ENCODE measurements around the gene FKBP7. TPM values are rescaled to one million over a fixed set of nuclear protein-coding genes. Genes with fewer than 3 reads are reported as not detected.
"Not testable (repeated sequence)": the region's sequence is repeated elsewhere in the genome, so short reads cannot be mapped to it uniquely, and the experiment has no call there.

FKBP7 gene
- polyA plus RNA-seq (2013, experiment 1 of 2; ENCODE audit: insufficient read length) = 65.0 TPM
- polyA plus RNA-seq (2013, experiment 2 of 2; ENCODE audit: insufficient read length) = 61.8 TPM

GRCh38 chr2:178478439-178479274 is at the start of gene FKBP7:
Gene FKBP7, minus strand, starts transcription at chr2:178478600. Its CDS starts 101 bp downstream, at chr2:178478499.
- peak; percentile 81 for DNase-seq

- DNase-seq = no peak
These were observed 49.2 kb upstream of the FKBP7 start for GRCh38 chr2:178527592-178527991.

GRCh38 chr2:178526256-178526655 is 47.9 kb upstream of the FKBP7 start:
- no peak for DNase-seq

DNA sequence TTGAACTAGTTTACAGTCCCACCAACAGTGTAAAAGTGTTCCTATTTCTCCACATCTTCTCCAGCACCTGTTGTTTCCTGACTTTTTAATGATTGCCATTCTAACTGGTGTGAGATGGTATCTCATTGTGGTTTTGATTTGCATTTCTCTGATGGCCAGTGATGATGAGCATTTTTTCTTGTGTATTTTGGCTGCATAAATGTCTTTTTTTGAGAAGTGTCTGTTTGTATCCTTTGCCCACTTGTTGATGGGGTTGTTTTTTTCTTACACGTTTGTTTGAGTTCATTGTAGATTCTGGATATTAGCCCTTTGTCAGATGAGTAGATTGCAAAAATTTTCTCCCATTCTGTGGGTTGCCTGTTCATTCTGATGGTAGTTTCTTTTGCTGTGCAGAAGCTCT is 47.1 kb upstream of the FKBP7 start:
- DNase-seq = not testable (repeated sequence)

DNA sequence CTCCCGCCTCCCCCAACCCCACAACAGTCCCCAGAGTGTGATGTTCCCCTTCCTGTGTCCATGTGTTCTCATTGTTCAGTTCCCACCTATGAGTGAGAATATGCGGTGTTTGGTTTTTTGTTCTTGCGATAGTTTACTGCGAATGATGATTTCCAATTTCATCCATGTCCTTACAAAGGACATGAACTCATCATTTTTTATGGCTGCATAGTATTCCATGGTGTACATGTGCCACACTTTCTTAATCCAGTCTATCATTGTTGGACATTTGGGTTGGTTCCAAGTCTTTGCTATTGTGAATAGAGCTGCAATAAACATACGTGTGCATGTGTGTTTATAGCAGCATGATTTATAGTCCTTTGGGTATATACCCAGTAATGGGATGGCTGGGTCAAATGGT is 46.6 kb upstream of the FKBP7 start:
- DNase-seq = not testable (repeated sequence)

DNA sequence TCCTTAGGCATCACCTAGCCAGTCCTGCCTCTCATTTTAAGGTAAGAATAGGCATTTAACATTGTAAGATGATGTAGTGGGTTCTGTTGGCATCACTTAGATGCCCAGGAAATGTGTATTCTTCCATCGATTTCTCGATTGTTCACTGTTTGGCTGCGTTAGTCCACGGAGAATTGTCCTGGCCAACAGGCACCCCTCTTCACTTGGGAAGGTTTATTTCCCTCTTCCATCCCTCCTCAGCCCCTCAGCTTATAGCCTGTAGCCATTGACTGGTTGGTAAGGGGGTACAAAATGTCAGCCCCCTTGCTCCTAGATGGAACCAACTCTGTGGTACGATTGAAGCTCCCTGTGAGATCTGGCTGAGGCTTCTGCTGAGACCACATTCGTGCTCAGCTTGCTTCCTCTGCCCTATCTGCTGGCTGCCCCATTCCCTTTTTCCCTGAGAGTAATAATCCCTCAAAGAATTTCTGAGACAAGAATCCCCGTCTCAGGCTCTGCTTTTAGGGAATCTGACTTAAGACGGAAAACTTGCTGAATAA is 45.3 kb upstream of the FKBP7 start:
- peak; percentile 4 for DNase-seq

DNA sequence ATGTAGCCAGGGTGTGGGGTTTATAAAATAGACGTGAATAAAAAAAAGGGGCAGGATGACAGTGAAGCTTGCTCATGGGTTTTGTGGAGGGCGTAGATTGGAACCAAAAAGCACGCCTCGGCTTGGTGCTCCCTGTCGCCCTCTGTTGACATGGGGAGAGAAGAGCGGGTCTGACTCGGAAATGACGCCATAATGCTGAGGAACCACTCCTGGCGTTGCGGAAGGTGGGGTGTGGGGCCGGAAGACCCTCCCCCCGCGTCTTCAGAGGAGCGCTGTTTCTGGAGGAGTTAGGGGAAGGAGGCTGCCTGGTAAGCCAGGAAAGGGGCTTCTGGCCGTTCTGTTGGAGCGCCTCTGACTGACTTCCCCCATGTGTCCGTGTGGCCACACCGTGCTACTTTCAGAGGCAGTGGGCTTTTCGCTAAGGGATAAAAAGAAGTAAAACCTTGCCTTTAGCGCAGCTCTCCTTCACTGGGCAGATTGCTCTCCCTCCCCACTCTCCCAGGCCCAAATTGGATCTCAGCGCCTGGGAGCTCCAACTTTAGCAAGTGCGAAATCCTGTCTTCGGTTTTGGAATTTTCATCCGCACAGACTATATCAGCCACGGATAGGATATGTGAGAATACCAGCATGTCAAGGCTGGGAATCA is 44.7 kb upstream of the FKBP7 start:
- peak; percentile 85 for DNase-seq

DNA sequence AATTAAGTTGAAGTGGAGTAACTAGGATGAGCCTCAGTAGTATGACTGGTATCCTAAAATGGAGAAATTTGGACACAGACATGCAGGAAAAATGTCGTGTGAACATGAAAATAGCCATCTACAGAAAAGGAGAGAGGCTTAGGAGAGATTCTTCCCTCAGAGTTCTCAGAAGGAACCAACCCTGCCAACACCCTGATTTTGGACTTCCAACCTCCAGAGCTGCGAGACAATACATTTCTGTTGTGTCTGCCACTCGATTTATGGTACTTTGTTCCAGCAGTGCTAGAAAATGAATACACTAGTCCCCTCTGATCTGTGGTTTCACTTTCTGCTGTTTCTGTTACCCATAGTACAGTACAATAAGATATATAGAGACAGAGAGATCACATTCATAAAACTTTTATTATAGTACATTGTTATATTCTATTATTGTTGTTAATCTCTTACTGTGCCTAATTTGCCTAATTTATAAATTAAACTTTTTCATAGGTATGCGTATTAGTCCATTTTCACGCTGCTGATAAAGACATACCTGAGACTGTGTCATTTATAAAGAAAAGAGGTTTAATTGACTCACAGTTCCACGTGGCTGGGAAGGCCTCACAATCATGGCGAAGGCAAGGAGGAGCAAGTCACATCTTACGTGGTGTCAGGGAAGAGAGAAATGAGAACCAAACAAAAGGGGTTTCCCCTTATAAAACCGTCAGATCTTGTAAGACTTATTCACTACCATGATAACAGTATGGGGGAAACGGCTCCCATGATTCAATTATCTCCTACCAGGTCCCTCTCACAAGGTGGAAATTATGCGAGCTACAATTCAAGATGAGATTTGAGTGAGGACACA is 43.1 kb upstream of the FKBP7 start:
- DNase-seq = no peak

DNA sequence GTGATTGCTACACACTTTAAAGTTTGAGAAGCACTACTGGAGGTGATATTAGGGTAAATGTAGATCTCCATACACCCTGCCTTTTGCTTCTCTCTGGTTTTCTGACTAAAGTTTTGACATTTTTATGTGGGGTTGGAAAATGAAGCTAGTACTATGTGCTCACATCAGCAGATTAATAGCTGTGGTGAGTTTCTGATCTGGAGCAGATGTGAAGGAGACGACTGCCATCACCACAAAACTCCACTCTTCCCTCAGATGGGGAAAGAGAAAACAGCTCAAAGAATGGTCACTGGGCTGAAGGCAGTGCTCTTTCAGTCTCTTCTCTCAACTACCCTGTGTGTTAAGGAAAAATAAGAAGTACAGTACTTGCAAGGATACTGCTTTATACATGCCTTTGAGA is 39.1 kb upstream of the FKBP7 start:
- DNase-seq = peak; percentile 56

- peak; percentile 63 for DNase-seq
These were observed 36.3 kb upstream of the FKBP7 start for GRCh38 chr2:178514664-178515063.

DNA sequence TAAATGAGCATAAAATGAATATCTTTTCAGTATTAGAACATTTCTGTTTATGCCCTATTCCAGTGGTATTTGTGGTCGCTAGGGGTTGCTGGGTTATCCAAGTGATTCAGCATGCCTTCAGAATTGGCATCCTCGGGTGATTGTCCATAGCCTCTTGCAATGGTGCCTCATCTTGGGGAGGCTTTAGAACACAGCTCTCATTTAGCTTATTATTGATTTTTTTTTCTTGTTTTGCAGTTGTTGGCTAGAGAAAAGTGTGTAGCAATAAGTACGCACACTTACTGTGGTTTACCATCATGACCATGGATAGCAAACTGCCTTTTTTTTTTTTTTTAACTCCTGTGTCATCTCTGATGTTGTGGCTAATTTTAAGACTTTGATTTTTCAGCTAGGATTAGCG is 35.5 kb upstream of the FKBP7 start:
- DNase-seq = peak; percentile 4

DNA sequence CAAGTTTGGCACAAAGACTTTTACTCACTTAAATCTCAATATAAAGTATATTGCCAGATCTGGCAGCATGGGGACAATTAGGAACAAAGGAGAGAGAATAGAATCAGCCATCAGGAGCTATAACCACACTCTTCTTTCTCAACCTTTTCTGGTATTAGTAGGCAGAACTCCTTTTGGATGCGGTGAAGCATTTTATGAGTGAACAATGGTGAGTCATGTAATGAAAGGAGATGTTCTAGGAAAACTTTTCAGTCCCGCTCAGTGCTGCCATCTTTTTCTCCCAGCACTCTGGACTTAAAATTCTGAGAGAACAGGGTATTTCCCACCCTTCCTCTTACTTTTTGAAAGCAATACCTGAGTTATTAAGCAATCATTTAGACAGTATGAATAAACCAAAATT is 34.1 kb upstream of the FKBP7 start:
- DNase-seq = peak; percentile 15

DNA sequence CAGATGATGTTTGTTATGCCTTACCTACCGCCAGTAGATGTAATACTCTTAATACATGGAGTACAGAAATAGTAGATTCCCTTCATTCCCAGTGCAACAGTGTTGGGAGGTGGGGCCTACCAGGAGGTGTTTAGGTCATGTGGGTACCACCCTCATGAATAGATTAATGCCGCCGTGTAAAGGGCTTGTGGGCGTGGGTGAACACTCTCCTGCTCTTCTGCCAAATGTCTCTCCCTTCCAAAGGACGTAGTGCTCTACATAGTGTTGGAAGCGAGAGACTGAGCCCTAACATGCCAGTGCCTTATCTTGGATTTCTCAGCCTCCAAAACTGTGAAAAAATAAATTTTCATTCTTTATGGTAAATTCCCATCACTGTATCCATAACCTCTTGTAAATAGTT is 32.0 kb upstream of the FKBP7 start:
- DNase-seq = no peak

GRCh38 chr2:178508646-178509045 is 30.2 kb upstream of the FKBP7 start:
- DNase-seq = no peak

DNA sequence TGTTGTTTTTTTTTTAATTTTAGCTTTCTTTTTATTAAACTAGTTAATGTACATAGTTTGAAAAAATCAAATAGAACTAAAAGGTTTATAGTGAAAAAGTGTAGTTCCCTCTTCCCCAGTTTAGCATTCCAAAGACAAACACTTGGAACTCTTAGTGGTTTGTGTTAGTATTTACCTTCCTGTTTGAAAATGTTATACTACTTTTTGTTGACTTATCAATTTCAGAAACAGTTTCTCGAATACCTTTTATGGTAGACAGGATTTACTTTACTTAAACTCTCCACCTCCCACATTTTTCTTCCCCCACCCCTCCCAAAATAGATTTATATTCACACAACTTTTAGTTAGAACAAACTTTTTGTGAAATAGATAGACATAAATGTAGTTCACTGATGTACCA is 28.5 kb upstream of the FKBP7 start:
- no peak for DNase-seq

- no peak for DNase-seq
These were observed 28.1 kb upstream of the FKBP7 start for GRCh38 chr2:178506524-178506923.

DNA sequence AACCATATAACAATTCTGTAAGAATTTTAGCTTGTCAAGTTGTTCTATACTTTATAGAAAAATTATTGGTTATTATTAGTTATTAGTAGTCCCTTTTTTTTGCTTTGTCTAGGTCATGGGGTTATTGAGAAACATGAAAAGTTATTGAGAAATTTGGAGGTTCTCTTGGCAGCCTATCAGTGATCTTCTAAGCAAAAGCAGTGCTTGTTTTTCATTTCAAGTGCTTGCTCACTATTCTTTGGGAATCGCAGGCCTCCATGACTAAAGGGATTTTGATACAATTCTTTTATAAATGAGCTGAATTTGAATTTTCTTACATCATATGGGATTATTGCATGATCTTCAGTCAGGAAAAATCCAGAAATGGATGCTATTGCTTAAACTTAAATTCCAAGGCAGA is 27.7 kb upstream of the FKBP7 start:
- DNase-seq = no peak

- DNase-seq = no peak
These were observed 24.4 kb upstream of the FKBP7 start for GRCh38 chr2:178502751-178503150.

DNA sequence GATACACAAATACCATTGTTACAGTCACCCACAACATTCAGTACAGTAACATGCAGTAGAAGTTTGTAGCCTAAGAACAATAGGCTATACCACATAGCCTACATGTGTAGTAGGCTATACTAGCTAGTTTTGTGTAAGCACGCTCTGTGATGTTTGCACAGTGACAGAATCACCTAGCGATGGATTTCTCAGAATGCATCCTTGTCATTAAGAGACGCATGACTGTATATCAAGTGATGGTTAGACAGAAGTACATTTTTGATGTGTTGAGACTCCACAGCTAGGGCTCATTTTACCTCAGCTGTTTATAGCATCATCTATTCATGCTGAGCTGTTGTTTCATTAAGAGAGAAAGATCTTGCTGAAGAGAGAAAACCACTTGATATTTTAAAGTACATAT is 21.2 kb upstream of the FKBP7 start:
- DNase-seq = no peak

DNA sequence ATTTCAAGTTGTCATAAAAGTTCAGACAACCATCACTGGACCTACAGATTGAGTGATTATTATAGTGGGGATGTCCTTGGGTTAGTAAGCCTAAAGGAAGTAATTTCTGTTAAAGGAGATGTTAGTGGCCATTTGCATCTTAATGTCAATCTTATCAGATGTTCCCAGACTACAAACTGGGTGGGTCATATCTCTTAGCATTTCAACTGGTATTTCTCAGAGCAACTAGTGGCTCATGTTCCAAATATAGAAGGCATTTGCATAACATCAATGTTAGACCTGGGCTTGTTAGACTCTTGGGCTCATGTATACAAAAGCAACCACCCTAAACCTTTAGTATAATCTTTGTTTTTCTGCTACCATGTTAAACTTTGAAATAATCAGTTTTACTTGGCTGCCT is 19.7 kb upstream of the FKBP7 start:
- DNase-seq = no peak

GRCh38 chr2:178496049-178496448 is 17.6 kb upstream of the FKBP7 start:
- DNase-seq = no peak

- no peak for DNase-seq
These were observed 13.2 kb upstream of the FKBP7 start for GRCh38 chr2:178491612-178492011.

GRCh38 chr2:178485356-178485755 is 7.0 kb upstream of the FKBP7 start:
- no peak for DNase-seq

All from fibroblast of skin of abdomen (primary cell).